ENCODE measurements around the gene CLEC19A. TPM values are rescaled to one million over a fixed set of nuclear protein-coding genes. Genes with fewer than 3 reads are reported as not detected.

The CLEC19A gene
- total RNA-seq, 2 experiments from 2014 or later = not detected

- H3K36me3 ChIP-seq (ENCODE audit: insufficient read depth, low read length) = no peaks in the 10 kb centered on the region
- TF ChIP-seq CTCF (IDR thresholded peaks at IDR 0.05) = no peak
- Mint-ChIP-seq H3K4me3 (no peak overlapping the region), H3K4me1 (ENCODE audit: low read depth) (no peaks in the 10 kb centered on the region), H3K9me3 (no peaks in the 10 kb centered on the region), H3K27me3 (peaks cover 16% of the 10 kb centered on the region), H3K36me3 (ENCODE audit: low read depth) (no peaks in the 10 kb centered on the region), H3K27ac (no peak overlapping the region)
- CTCF ChIA-PET = no interaction called here
- H3K4me1 ChIP-seq (ENCODE audit: insufficient read depth, low read length) = no peaks in the 10 kb centered on the region
- H3K27ac ChIP-seq (ENCODE audit: low read depth in 1 of 2, low read length in 2 of 2) = no peak overlapping the region
- intact Hi-C loops (cut with DNase I, micrococcal nuclease) = no loop called here
- DNase-seq (no peak), ATAC-seq (ENCODE audit: poor library complexity) (no peak)
- POLR2A ChIA-PET = no interaction called here
- H3K4me3 ChIP-seq (ENCODE audit: low read length) = no peak overlapping the region
- H3K9me3 ChIP-seq (ENCODE audit: control insufficient read depth in 1 of 2, insufficient read depth in 1 of 2, low read length in 2 of 2) = peaks cover 0 to 4% of the 10 kb centered on the region in 2 experiments
- H3K27me3 ChIP-seq (ENCODE audit: control insufficient read depth in 1 of 2, insufficient read depth in 2 of 2, low read length in 2 of 2) = peaks cover 0 to 10% of the 10 kb centered on the region in 2 experiments
Measured at GRCh38 chr16:19348125-19348524, 62.6 kb downstream of the CLEC19A start.

- ATAC-seq (ENCODE audit: poor library complexity) (no peak), DNase-seq (no peak)
- Histone ChIP-seq H3K4me1 (ENCODE audit: insufficient read depth, low read length) (no peaks in the 10 kb centered on the region), H3K4me3 (ENCODE audit: low read length) (no peak overlapping the region), H3K27me3 (ENCODE audit: control insufficient read depth in 1 of 2, insufficient read depth in 2 of 2, low read length in 2 of 2) (peaks cover 0 to 10% of the 10 kb centered on the region in 2 experiments), H3K36me3 (ENCODE audit: insufficient read depth, low read length) (no peaks in the 10 kb centered on the region), H3K9me3 (ENCODE audit: control insufficient read depth in 1 of 2, insufficient read depth in 1 of 2, low read length in 2 of 2) (peaks cover 0 to 4% of the 10 kb centered on the region in 2 experiments), H3K27ac (ENCODE audit: low read depth in 1 of 2, low read length in 2 of 2) (no peak overlapping the region)
- POLR2A ChIA-PET = no interaction called here
- CTCF ChIA-PET = no interaction called here
- no peak for TF ChIP-seq CTCF (IDR thresholded peaks at IDR 0.05)
- H3K36me3 Mint-ChIP-seq (ENCODE audit: low read depth) = no peaks in the 10 kb centered on the region
- no peaks in the 10 kb centered on the region for H3K4me1 Mint-ChIP-seq (ENCODE audit: low read depth)
- no peak overlapping the region for H3K27ac Mint-ChIP-seq
- H3K27me3 Mint-ChIP-seq = peaks cover 16% of the 10 kb centered on the region
- H3K4me3 Mint-ChIP-seq = no peak overlapping the region
- H3K9me3 Mint-ChIP-seq = no peaks in the 10 kb centered on the region
- intact Hi-C loops (cut with DNase I, micrococcal nuclease) = no loop called here
Measured at GRCh38 chr16:19348578-19349315, 63.2 kb downstream of the CLEC19A start.

GRCh38 chr16:19354371-19354770 lies 68.8 kb downstream of the CLEC19A start:
- Histone ChIP-seq H3K4me1 (ENCODE audit: insufficient read depth, low read length) (no peaks in the 10 kb centered on the region), H3K4me3 (ENCODE audit: low read length) (no peak overlapping the region), H3K27me3 (ENCODE audit: control insufficient read depth in 1 of 2, insufficient read depth in 2 of 2, low read length in 2 of 2) (no peaks in the 10 kb centered on the region), H3K9me3 (ENCODE audit: control insufficient read depth in 1 of 2, insufficient read depth in 1 of 2, low read length in 2 of 2) (peaks cover 0 to 4% of the 10 kb centered on the region in 2 experiments), H3K27ac (ENCODE audit: low read depth in 1 of 2, low read length in 2 of 2) (no peak overlapping the region), H3K36me3 (ENCODE audit: insufficient read depth, low read length) (no peaks in the 10 kb centered on the region)
- CTCF ChIA-PET = no interaction called here
- H3K27ac Mint-ChIP-seq = no peak overlapping the region
- ATAC-seq (ENCODE audit: poor library complexity) (no peak), DNase-seq (no peak)
- no peaks in the 10 kb centered on the region for H3K4me1 Mint-ChIP-seq (ENCODE audit: low read depth)
- H3K27me3 Mint-ChIP-seq = no peaks in the 10 kb centered on the region
- H3K4me3 Mint-ChIP-seq = no peak overlapping the region
- intact Hi-C loops (cut with DNase I, micrococcal nuclease) = no loop called here
- POLR2A ChIA-PET = no interaction called here
- H3K9me3 Mint-ChIP-seq = no peaks in the 10 kb centered on the region
- H3K36me3 Mint-ChIP-seq (ENCODE audit: low read depth) = no peaks in the 10 kb centered on the region
- TF ChIP-seq CTCF (IDR thresholded peaks at IDR 0.05) = no peak
